ENCODE measurements around the gene EMC8. TPM values are rescaled to one million over a fixed set of nuclear protein-coding genes. Genes with fewer than 3 reads are reported as not detected.
A peak's percentile ranks its signal among the peaks of the same experiment; 100 is the strongest.
"Not testable (repeated sequence)": the region's sequence is repeated elsewhere in the genome, so short reads cannot be mapped to it uniquely, and the experiment has no call there.

EMC8 gene
- total RNA-seq, 1 donor from 2014 or later: 49.5 TPM

- Mint-ChIP-seq H3K9me3 (no peaks in the 10 kb centered on the region), H3K27ac (no peak overlapping the region), H3K27me3 (ENCODE audit: insufficient read depth) (peaks cover 8% of the 10 kb centered on the region), H3K36me3 (ENCODE audit: low read depth) (no peaks in the 10 kb centered on the region), H3K4me1 (ENCODE audit: low read depth) (no peaks in the 10 kb centered on the region), H3K4me3 (no peak overlapping the region)
- intact Hi-C loops (cut with micrococcal nuclease): loop anchor here (1.0 kb wide), 1 partner anchor 701 kb away; no protein-coding TSS in a partner anchor
- DNase-seq (ENCODE audit: low spot score): peak; percentile 76
These were observed 19.9 kb upstream of the EMC8 start for GRCh38 chr16:85819245-85819644.

GRCh38 chr16:85817195-85817594 is 17.9 kb upstream of the EMC8 start:
- H3K4me3 Mint-ChIP-seq; DNase-seq (ENCODE audit: low spot score); H3K9me3 Mint-ChIP-seq; H3K27ac Mint-ChIP-seq; H3K36me3 Mint-ChIP-seq (ENCODE audit: low read depth); H3K4me1 Mint-ChIP-seq (ENCODE audit: low read depth); intact Hi-C loops (cut with micrococcal nuclease): not testable (repeated sequence)
- H3K27me3 Mint-ChIP-seq (ENCODE audit: insufficient read depth): peaks cover 12% of the 10 kb centered on the region

- Mint-ChIP-seq H3K27ac (no peak overlapping the region), H3K4me3 (no peak overlapping the region), H3K4me1 (ENCODE audit: low read depth) (no peaks in the 10 kb centered on the region), H3K27me3 (ENCODE audit: insufficient read depth) (peaks cover 15% of the 10 kb centered on the region), H3K9me3 (no peaks in the 10 kb centered on the region), H3K36me3 (ENCODE audit: low read depth) (no peaks in the 10 kb centered on the region)
- intact Hi-C loops (cut with micrococcal nuclease): no loop called here
- DNase-seq (ENCODE audit: low spot score): no peak
These were observed 16.8 kb upstream of the EMC8 start for GRCh38 chr16:85816159-85816558.

- Mint-ChIP-seq H3K9me3 (no peaks in the 10 kb centered on the region), H3K36me3 (ENCODE audit: low read depth) (no peaks in the 10 kb centered on the region), H3K4me3 (no peak overlapping the region), H3K4me1 (ENCODE audit: low read depth) (no peaks in the 10 kb centered on the region), H3K27ac (no peak overlapping the region), H3K27me3 (ENCODE audit: insufficient read depth) (peaks cover 8% of the 10 kb centered on the region)
- no peak for DNase-seq (ENCODE audit: low spot score)
- intact Hi-C loops (cut with micrococcal nuclease): no loop called here
These were observed 13.7 kb upstream of the EMC8 start for GRCh38 chr16:85812811-85813700.

GRCh38 chr16:85812031-85812807 is 12.9 kb upstream of the EMC8 start:
- intact Hi-C loops (cut with micrococcal nuclease): no loop called here

GRCh38 chr16:85810742-85811115 is 11.4 kb upstream of the EMC8 start:
- H3K27me3 Mint-ChIP-seq (ENCODE audit: insufficient read depth): peaks cover 8% of the 10 kb centered on the region
- H3K27ac Mint-ChIP-seq: no peak overlapping the region
- H3K4me1 Mint-ChIP-seq (ENCODE audit: low read depth): no peaks in the 10 kb centered on the region
- DNase-seq (ENCODE audit: low spot score): no peak
- no peaks in the 10 kb centered on the region for H3K9me3 Mint-ChIP-seq
- intact Hi-C loops (cut with micrococcal nuclease): no loop called here
- peaks cover 11% of the 10 kb centered on the region for H3K36me3 Mint-ChIP-seq (ENCODE audit: low read depth)
- no peak overlapping the region for H3K4me3 Mint-ChIP-seq

More at GRCh38 chr16:85812031-85812807, 12.9 kb upstream of the EMC8 start:
- H3K27ac Mint-ChIP-seq: no peak overlapping the region
- no peaks in the 10 kb centered on the region for H3K4me1 Mint-ChIP-seq (ENCODE audit: low read depth)
- H3K4me3 Mint-ChIP-seq: no peak overlapping the region
- peaks cover 8% of the 10 kb centered on the region for H3K27me3 Mint-ChIP-seq (ENCODE audit: insufficient read depth)
- H3K36me3 Mint-ChIP-seq (ENCODE audit: low read depth): no peaks in the 10 kb centered on the region
- no peaks in the 10 kb centered on the region for H3K9me3 Mint-ChIP-seq
- DNase-seq (ENCODE audit: low spot score): no peak

GRCh38 chr16:85810097-85810741 is 10.9 kb upstream of the EMC8 start:
- Mint-ChIP-seq H3K4me1 (ENCODE audit: low read depth) (no peaks in the 10 kb centered on the region), H3K36me3 (ENCODE audit: low read depth) (peaks cover 16% of the 10 kb centered on the region)

GRCh38 chr16:85809645-85810044 is 10.3 kb upstream of the EMC8 start:
- intact Hi-C loops (cut with micrococcal nuclease): no loop called here
- Mint-ChIP-seq H3K36me3 (ENCODE audit: low read depth) (peaks cover 21% of the 10 kb centered on the region), H3K27me3 (ENCODE audit: insufficient read depth) (peaks cover 7% of the 10 kb centered on the region), H3K27ac (no peak overlapping the region), H3K9me3 (no peaks in the 10 kb centered on the region), H3K4me1 (ENCODE audit: low read depth) (no peaks in the 10 kb centered on the region), H3K4me3 (no peak overlapping the region)
- no peak for DNase-seq (ENCODE audit: low spot score)

More at GRCh38 chr16:85810097-85810741, 10.9 kb upstream of the EMC8 start:
- H3K27me3 Mint-ChIP-seq (ENCODE audit: insufficient read depth): peaks cover 8% of the 10 kb centered on the region
- H3K9me3 Mint-ChIP-seq: no peaks in the 10 kb centered on the region
- no peak for DNase-seq (ENCODE audit: low spot score)
- intact Hi-C loops (cut with micrococcal nuclease): no loop called here
- no peak overlapping the region for H3K27ac Mint-ChIP-seq
- H3K4me3 Mint-ChIP-seq: no peak overlapping the region

GRCh38 chr16:85808926-85809325 is 9.6 kb upstream of the EMC8 start:
- Mint-ChIP-seq H3K27me3 (ENCODE audit: insufficient read depth) (peaks cover 7% of the 10 kb centered on the region), H3K4me1 (ENCODE audit: low read depth) (peaks cover 2% of the 10 kb centered on the region), H3K4me3 (no peak overlapping the region), H3K36me3 (ENCODE audit: low read depth) (peaks cover 25% of the 10 kb centered on the region), H3K27ac (no peak overlapping the region), H3K9me3 (no peaks in the 10 kb centered on the region)
- DNase-seq (ENCODE audit: low spot score): no peak
- intact Hi-C loops (cut with micrococcal nuclease): no loop called here

- Mint-ChIP-seq H3K4me1 (ENCODE audit: low read depth) (peaks cover 10% of the 10 kb centered on the region), H3K36me3 (ENCODE audit: low read depth) (peaks cover 33% of the 10 kb centered on the region)
- H3K27me3 Mint-ChIP-seq (ENCODE audit: insufficient read depth); H3K9me3 Mint-ChIP-seq; DNase-seq (ENCODE audit: low spot score); H3K4me3 Mint-ChIP-seq; intact Hi-C loops (cut with micrococcal nuclease); H3K27ac Mint-ChIP-seq: not testable (repeated sequence)
These were observed 8.8 kb upstream of the EMC8 start for GRCh38 chr16:85808104-85808503.

GRCh38 chr16:85807340-85807739 is 8.0 kb upstream of the EMC8 start:
- H3K4me3 Mint-ChIP-seq; DNase-seq (ENCODE audit: low spot score); intact Hi-C loops (cut with micrococcal nuclease); H3K27ac Mint-ChIP-seq; H3K9me3 Mint-ChIP-seq; H3K27me3 Mint-ChIP-seq (ENCODE audit: insufficient read depth): not testable (repeated sequence)
- H3K4me1 Mint-ChIP-seq (ENCODE audit: low read depth): peaks cover 17% of the 10 kb centered on the region
- H3K36me3 Mint-ChIP-seq (ENCODE audit: low read depth): peaks cover 39% of the 10 kb centered on the region

- H3K36me3 Mint-ChIP-seq (ENCODE audit: low read depth): peaks cover 47% of the 10 kb centered on the region
- intact Hi-C loops (cut with micrococcal nuclease): no loop called here
These were observed 7.2 kb upstream of the EMC8 start for GRCh38 chr16:85806539-85806938.

More at GRCh38 chr16:85806539-85806938, 7.2 kb upstream of the EMC8 start:
- Mint-ChIP-seq H3K27ac (no peak overlapping the region), H3K27me3 (ENCODE audit: insufficient read depth) (no peaks in the 10 kb centered on the region), H3K4me3 (no peak overlapping the region), H3K9me3 (no peaks in the 10 kb centered on the region), H3K4me1 (ENCODE audit: low read depth) (peaks cover 23% of the 10 kb centered on the region)
- no peak for DNase-seq (ENCODE audit: low spot score)
